Effector memory CD8-positive, alpha-beta T cell (primary cell): Measurements from ENCODE around the gene EYA2.
"Not testable (repeated sequence)": the region's sequence is repeated elsewhere in the genome, so short reads cannot be mapped to it uniquely, and the experiment has no call there.

Source experiments
- ATAC-seq: fragments of 150-1000 bp; cut with Tn5 transposase; replicated peaks from 2 replicates; pipeline ENCODE4 v1.10.0; 2021; ENCODE audit warnings: mild to moderate bottlenecking, moderate library complexity
- DNase-seq, 3 experiments: peaks; one replicate each; pipeline ENCODE4 v3.0.0; 2021
- H3K27ac Mint-ChIP-seq, 2 donors: one replicate each; pipeline ENCODE4 v1.8.0; 2022; ENCODE audit warnings: mild to moderate bottlenecking in 2 of 2, mixed read lengths in 2 of 2, moderate library complexity in 2 of 2
- H3K27me3 Mint-ChIP-seq, 2 donors: one replicate each; pipeline ENCODE4 v1.8.0; 2022; ENCODE audit warnings: mixed read lengths in 2 of 2
- H3K36me3 Mint-ChIP-seq: one replicate; pipeline ENCODE4 v1.8.0; 2022; ENCODE audit warnings: mild to moderate bottlenecking, moderate library complexity, mixed read lengths; ENCODE audit not compliant: insufficient read depth
- H3K4me1 Mint-ChIP-seq, 2 donors: one replicate each; pipeline ENCODE4 v1.8.0; 2022; ENCODE audit warnings: low read depth in 2 of 2, mixed read lengths in 2 of 2
- H3K4me3 Mint-ChIP-seq, 2 donors: one replicate each; pipeline ENCODE4 v1.8.0; 2022; ENCODE audit warnings: mild to moderate bottlenecking in 2 of 2, mixed read lengths in 2 of 2, moderate library complexity in 2 of 2
- H3K9me3 Mint-ChIP-seq, 2 donors: one replicate each; pipeline ENCODE4 v1.8.0; 2022; ENCODE audit warnings: mixed read lengths in 2 of 2

EYA2 gene

DNA sequence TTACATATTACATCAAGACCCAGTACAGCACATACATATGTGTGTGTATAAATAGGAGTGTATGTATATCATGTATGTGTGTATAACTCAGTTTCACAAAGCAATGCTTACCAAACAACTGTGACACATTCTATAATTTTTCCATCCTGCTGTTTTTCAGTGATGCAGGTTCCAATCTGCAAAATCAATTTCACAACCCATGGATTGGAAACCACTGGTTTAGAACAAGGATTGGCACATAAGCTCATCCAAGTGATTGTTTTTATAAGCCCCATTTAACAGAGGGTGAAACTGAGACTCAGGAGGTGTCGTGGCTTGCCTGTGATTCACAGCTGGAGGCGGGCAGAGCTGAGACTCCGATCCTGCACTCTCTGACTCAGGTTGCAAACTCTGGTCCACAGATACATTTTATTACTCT is 303.6 kb downstream of the EYA2 start:
- H3K27ac Mint-ChIP-seq: no peak overlapping the region
- H3K4me1 Mint-ChIP-seq: peaks cover 4 to 6% of the 10 kb centered on the region in 2 donors
- peaks cover 5 to 9% of the 10 kb centered on the region in 2 donors for H3K27me3 Mint-ChIP-seq
- ATAC-seq: no peak
- H3K9me3 Mint-ChIP-seq: no peaks in the 10 kb centered on the region
- no peak overlapping the region for H3K4me3 Mint-ChIP-seq
- no peak for DNase-seq
- no peaks in the 10 kb centered on the region for H3K36me3 Mint-ChIP-seq

DNA sequence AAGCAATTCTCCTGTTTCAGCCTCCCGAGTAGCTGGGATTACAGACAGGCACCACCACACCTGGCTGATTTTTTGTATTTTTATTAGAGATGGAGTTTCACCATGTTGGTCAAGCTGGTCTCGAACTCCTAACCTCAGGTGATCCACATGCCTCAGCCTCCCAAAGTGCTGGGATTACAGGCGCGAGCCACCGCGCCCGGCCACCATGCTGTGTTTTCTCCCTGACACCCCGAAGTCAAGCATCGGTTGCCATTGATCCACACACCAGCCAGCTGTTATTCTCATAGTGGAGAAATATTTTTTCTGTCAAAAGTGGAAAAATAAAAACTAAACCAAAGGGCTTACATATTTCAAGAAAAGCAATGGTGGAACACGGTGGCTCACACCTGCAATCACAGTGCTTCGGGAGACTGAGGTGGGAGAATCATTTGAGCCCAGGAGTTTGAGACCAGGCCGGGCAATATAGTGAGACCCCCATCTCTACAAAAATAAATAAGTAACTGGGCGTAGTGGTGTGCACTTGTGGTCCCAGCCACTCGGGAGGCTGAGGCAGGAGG is 304.4 kb downstream of the EYA2 start:
- Mint-ChIP-seq H3K4me1 (peaks cover 4 to 6% of the 10 kb centered on the region in 2 donors), H3K9me3 (no peaks in the 10 kb centered on the region), H3K27ac (no peak overlapping the region), H3K36me3 (no peaks in the 10 kb centered on the region), H3K4me3 (no peak overlapping the region), H3K27me3 (peaks cover 5 to 9% of the 10 kb centered on the region in 2 donors)
- no peak for DNase-seq
- no peak for ATAC-seq

DNA sequence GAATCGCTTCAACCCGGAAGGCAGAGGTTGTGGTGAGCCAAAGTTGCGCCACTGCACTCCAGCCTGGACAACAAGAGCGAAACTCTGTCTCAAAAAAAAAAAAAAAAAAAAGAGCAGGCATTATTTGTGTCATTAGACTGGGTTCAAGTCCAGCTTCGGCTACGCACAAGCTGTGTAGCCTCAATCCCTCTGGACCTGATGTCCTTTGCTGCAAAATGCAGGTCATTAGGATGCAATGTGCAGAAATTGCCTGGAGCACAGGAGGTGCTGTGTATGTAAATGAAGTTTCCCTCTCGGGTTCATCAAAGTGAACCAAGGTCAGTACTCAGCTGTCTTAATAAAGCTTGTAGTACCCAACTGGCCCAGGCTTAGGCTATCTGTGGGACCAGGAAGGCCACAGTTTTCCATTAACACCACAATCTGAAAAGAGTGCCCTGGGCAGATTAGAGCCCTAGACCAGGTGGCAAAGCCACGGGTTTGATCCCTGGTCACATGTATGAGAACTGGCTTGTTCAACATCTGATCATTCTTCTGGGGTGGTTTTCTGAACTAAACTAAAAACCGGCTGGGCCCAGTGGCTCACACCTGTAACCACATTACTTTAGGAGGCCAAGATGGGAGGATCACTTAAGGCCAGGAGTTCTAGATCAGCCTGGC is 306.6 kb downstream of the EYA2 start:
- DNase-seq (no peak), ATAC-seq (no peak)
- no peaks in the 10 kb centered on the region for H3K27me3 Mint-ChIP-seq
- peaks cover 4% of the 10 kb centered on the region in 2 donors for H3K4me1 Mint-ChIP-seq
- H3K4me3 Mint-ChIP-seq: no peak overlapping the region
- H3K27ac Mint-ChIP-seq: no peak overlapping the region
- no peaks in the 10 kb centered on the region for H3K36me3 Mint-ChIP-seq
- no peaks in the 10 kb centered on the region for H3K9me3 Mint-ChIP-seq

DNA sequence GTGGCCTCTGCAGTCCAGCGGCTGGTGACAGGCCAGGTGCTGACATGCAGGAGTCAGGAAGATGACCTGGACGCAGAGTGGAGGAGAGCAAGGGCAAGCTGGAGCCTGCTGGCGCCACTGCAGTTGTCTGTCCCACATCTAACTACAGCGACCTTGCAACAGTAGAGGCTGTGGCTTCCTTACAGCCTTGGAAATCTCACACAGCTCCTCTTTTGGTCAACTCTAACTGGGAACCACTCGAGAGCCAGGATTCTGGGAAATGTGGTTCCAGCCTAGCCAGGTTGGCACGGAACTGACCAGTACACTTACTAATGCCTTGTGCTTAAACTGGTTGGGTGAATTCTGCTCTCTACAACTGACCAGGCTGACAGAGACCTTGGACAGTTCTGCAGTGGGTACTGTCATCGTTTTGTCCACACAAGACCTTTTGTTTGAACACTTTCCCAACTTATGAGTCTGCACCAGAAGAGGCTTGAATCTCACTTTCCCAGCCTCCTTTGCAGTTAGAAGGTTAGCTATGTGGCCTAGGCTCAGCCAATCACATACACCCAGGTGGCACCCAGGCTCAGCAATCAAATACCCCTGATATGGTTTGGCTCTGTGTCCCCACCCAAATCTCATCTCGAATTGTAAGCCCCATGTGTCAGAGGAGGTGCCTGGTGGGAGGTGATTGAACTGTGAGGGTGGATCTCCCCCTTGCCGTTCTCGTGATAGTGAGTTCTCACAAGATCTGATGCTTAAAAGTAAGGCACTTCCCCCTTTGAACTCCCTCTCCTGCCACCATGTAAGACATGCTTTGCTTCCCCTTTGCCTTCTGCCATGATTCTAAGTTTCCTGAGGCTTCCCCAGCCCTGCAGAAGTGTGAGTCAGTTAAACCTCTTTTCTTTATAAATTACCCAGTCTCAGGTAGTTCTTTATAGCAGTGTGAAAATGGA is 308.4 kb downstream of the EYA2 start:
- ATAC-seq (no peak), DNase-seq (no peak)
- H3K27me3 Mint-ChIP-seq: no peaks in the 10 kb centered on the region

DNA sequence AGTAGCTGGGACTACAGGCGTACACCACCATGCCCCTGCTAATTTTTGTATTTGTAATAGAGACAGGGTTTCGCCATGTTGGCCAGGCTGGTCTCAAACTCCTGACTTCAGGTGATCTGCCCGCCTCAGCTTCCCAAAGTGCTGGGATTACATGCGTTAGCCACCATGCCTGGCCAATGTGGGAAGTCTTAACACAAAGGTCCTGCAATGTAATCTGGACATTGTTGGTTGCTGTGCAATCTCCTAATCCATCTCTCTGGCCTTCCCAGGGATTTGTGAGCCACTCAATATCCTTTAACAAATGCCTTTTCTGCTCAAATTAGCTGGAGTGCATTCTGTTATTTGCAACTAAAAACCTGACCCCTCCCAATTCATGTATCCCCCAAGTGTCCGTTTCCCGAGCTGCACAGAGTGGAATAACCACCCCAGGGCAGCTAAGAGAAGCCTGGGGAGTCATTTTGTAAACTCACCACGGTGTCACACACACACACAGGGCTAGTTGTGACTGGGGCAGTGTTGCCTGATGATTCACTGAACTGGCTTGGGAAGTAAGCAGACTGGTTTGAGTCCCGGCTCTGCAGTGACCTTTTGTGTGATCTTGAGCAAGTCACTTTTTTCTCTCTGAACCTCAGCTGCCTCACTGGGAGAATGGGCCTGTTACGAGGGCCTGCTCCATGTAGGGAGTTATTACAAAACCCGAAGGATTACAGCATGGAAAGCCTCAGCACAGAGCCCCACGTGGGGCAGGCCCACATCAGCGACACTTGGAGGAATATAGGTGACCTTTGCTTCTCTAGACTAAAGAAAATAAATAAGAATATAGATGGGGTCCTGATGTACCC is 309.6 kb downstream of the EYA2 start:
- no peak overlapping the region for H3K27ac Mint-ChIP-seq
- H3K9me3 Mint-ChIP-seq: no peaks in the 10 kb centered on the region
- H3K4me3 Mint-ChIP-seq: no peak overlapping the region
- no peaks in the 10 kb centered on the region for H3K4me1 Mint-ChIP-seq
- H3K36me3 Mint-ChIP-seq: peaks cover 19% of the 10 kb centered on the region
- no peak for DNase-seq
- no peak for ATAC-seq
- no peaks in the 10 kb centered on the region for H3K27me3 Mint-ChIP-seq

More for the DNA sequence above, 308.4 kb downstream of the EYA2 start:
- H3K9me3 Mint-ChIP-seq: no peaks in the 10 kb centered on the region
- H3K36me3 Mint-ChIP-seq: peaks cover 7% of the 10 kb centered on the region
- no peaks in the 10 kb centered on the region for H3K4me1 Mint-ChIP-seq
- peak overlapping the region in 1 of 2 donors; percentile 44 for H3K27ac Mint-ChIP-seq
- no peak overlapping the region for H3K4me3 Mint-ChIP-seq

DNA sequence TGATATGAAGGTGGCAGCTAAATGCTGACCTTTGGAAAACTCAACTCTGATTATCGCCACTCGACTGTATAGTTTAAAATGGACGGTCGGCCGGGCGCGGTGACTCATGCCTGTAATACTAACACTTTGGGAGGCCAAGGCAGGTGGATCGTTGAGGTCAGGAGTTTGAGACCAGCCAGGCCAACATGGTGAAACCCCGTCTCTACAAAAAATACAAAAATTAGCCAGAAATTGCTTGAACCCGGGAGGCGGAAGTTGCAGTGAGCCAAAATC is 310.1 kb downstream of the EYA2 start:
- DNase-seq: not testable (repeated sequence)

DNA sequence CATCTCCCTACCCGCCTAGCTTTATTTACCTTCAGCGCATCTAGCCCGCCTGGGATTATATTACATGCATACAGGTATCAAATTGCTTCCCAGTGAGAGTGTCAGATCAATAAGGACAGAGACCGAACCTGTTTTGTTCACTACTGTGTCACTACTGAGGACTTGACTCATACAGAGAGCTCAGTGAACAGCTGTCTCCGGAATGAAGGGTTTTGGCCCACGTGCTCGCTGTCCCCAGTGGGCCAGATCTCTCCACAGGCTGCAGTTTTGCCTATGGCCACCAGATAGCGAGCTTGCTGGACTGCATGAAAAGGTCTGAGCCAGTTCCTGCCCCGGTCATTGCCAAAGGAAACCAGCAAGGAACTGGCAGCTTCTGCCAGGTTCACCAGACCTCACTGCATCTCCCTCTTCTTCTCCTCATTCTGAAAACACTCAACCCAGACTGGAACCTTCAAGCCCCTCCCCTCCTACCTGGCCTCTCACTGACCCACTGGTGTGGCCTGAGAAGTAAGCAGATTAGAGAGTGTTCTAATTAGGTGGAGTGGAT is 311.0 kb downstream of the EYA2 start:
- Mint-ChIP-seq H3K4me1 (no peaks in the 10 kb centered on the region), H3K9me3 (no peaks in the 10 kb centered on the region), H3K27ac (peak overlapping the region in 1 of 2 donors; percentile 69), H3K4me3 (no peak overlapping the region), H3K27me3 (no peaks in the 10 kb centered on the region), H3K36me3 (peaks cover 19% of the 10 kb centered on the region)
- no peak for ATAC-seq
- DNase-seq: no peak

More for the DNA sequence above, 310.1 kb downstream of the EYA2 start:
- H3K27me3 Mint-ChIP-seq, H3K9me3 Mint-ChIP-seq, H3K4me3 Mint-ChIP-seq, H3K4me1 Mint-ChIP-seq, H3K27ac Mint-ChIP-seq, ATAC-seq: not testable (repeated sequence)
- H3K36me3 Mint-ChIP-seq: peaks cover 19% of the 10 kb centered on the region

DNA sequence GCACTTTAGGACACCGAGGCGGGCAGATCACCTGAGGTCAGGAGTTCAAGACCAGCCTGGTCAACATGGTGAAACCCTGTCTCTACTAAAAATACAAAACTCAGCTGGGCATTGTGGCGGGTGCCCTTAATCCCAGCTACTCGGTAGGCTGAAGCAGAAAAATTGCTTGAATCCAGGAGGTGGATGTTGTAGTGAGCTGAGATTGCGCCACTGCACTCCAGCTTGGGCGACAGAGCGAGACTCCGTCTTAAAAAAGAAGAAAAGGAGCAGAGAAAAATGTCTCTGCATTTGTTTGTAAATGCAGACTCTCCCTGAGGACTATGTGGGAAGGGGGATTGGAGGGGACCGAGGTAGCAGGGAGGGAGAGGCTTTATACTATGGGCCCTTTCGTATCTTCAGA is 311.9 kb downstream of the EYA2 start:
- H3K36me3 Mint-ChIP-seq: peaks cover 19% of the 10 kb centered on the region
- peak overlapping the region; percentile 69 to 71 for H3K27ac Mint-ChIP-seq
- not testable (repeated sequence) for ATAC-seq, H3K9me3 Mint-ChIP-seq, H3K27me3 Mint-ChIP-seq, H3K4me1 Mint-ChIP-seq, H3K4me3 Mint-ChIP-seq, DNase-seq

DNA sequence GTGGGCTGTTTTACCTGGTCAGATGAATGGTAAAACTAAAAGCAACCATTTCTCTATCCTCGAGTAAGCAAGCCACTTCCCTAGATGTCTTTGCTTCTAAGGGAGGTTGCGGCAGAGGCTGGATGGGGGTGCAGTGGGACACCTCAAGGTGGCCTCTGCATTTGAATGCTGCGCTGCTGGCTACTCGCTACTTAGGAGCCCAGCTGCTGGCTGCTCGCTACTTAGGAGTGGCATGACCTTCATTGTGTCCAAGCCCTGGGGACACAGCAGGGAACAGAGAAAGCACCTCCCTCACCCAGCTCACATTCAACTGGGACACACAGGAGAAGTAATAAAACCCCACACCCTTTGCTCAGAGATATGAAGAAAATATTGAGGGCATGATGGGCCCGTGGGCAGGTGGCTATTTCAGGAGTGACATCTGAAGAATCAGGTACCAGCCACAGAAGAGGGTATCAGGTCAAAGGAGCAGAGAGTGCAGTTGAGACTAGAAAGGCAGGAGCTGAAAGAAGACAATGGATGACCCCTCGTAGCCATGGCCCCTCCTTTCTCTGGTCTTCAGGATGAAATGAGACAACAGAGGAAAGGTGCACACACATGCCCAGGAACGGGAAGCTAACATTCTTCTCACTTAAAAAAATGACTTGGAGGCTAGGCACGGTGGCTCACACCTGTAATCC is 312.5 kb downstream of the EYA2 start:
- no peak for ATAC-seq
- H3K4me1 Mint-ChIP-seq: no peaks in the 10 kb centered on the region
- DNase-seq: no peak
- H3K4me3 Mint-ChIP-seq: no peak overlapping the region
- H3K27me3 Mint-ChIP-seq: no peaks in the 10 kb centered on the region
- peak overlapping the region; percentile 63 to 71 for H3K27ac Mint-ChIP-seq
- H3K36me3 Mint-ChIP-seq: peaks cover 19% of the 10 kb centered on the region
- H3K9me3 Mint-ChIP-seq: no peaks in the 10 kb centered on the region

DNA sequence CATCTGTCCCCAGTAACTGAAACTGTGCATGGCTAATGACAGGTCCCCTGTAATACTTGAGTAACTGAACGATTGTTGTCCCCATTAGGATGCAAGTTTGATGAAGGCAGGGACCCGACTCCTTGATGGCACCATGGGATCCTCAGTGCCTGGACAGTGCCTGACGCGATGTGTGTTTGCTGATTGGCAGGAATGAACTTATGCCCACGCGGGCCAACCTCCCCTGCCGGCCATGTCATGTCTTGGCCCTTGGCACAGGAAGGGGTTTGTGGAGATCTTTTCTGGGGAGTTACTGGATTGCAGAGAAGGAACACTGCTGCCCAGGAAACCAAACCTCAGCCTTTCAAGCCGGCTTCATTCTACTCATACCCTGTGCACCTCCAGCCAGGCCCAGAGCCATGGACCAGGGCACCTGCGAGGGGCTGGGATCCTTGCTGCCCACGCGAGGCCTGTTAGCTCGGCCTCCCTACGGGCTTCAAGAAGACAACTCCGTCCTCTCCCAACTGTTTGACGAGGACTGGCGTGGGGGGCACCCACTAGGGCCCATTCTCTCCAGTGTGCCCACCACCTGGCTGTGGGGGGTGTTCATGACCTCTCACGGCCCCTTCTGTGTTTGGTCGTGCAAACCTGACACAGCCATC is 314.0 kb downstream of the EYA2 start:
- no peaks in the 10 kb centered on the region for H3K9me3 Mint-ChIP-seq
- H3K27me3 Mint-ChIP-seq: no peaks in the 10 kb centered on the region
- no peak overlapping the region for H3K27ac Mint-ChIP-seq
- peaks cover 19% of the 10 kb centered on the region for H3K36me3 Mint-ChIP-seq
- DNase-seq (no peak), ATAC-seq (no peak)
- no peaks in the 10 kb centered on the region for H3K4me1 Mint-ChIP-seq
- H3K4me3 Mint-ChIP-seq: no peak overlapping the region

DNA sequence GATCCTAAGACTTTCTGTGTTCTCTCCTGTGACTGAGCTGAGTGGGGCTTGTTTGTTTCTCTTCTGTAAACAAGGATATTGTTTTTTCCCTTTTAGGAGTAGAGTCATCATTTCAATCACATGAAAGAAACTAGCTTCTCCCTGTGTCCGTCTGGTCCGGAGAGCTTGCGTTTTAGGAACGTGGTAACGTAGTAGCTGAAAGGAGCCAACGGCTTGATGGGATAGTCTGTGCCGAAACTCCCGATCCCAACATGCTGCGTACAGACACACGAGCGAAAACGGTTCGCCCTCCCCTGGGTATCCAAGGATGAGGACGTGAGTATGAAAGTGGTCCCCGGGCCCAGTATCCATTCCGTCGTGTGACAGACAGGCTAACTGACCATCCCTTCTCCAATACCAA is 315.3 kb downstream of the EYA2 start:
- Mint-ChIP-seq H3K27ac (no peak overlapping the region), H3K9me3 (no peaks in the 10 kb centered on the region), H3K36me3 (peaks cover 23% of the 10 kb centered on the region), H3K4me1 (no peaks in the 10 kb centered on the region), H3K4me3 (no peak overlapping the region), H3K27me3 (no peaks in the 10 kb centered on the region)
- ATAC-seq: no peak
- DNase-seq: no peak

DNA sequence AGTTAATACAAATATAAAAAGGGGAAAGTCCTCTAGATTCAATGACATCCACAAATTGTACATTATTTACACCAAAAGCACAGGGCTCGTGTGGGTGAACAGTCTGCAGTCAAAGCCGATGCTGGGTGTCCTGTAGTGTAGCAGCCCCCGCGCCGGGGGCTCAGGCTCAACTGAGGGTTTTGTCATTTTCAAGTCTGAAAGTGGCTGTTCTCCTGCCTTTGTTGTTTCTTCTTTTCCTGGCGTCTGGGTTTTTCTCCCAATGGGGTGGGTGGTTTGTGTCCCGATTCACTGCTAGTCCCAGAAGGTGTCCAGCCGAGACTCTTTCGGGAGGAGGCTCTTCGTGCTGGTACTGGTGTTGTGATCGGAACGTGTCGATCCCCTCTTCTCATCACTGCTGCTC is 315.8 kb downstream of the EYA2 start:
- DNase-seq (no peak), ATAC-seq (no peak)
- H3K9me3 Mint-ChIP-seq: no peaks in the 10 kb centered on the region
- H3K27ac Mint-ChIP-seq: no peak overlapping the region
- no peaks in the 10 kb centered on the region for H3K27me3 Mint-ChIP-seq
- H3K4me1 Mint-ChIP-seq: no peaks in the 10 kb centered on the region
- H3K4me3 Mint-ChIP-seq: no peak overlapping the region
- peaks cover 27% of the 10 kb centered on the region for H3K36me3 Mint-ChIP-seq
